MCF 10A (cell line): ENCODE data around the gene KRT77. TPM values are rescaled to one million over a fixed set of nuclear protein-coding genes. Genes with fewer than 3 reads are reported as not detected.
A peak's percentile ranks its signal among the peaks of the same experiment; 100 is the strongest.

ENCODE experiments used
- BruUV-seq: library from RNA; stranded (reverse); fragments of 400-500 nt; replicated peaks from 2 replicates; lab custom pipeline; 2021; lab: Mats Ljungman, UMichigan
- CTCF ChIA-PET: fragments of 300-600 bp; sonication (Branson Sonifier 250); formaldehyde crosslinking; extraction: SDS; loops from one replicate; lab custom pipeline; 2021; ENCODE audit warnings: antibody characterized with exemption, inconsistent platforms; lab: Yijun Ruan, JAX
- POLR2A ChIA-PET: fragments of 300-600, 350-650 bp; sonication (Branson Sonifier 250); formaldehyde crosslinking; extraction: SDS; loops from one replicate; lab custom pipeline; 2020; ENCODE audit warnings: antibody characterized with exemption, inconsistent platforms; lab: Yijun Ruan, JAX
- DNase-seq: peaks from one replicate; pipeline ENCODE4 v3.0.0-alpha.2; 2018; ENCODE audit not compliant: unreplicated experiment
- H3K27ac Mint-ChIP-seq: one replicate; pipeline ENCODE4 v1.8.0; 2022; ENCODE audit warnings: mild to moderate bottlenecking, low read depth, mixed read lengths; ENCODE audit not compliant: unreplicated experiment
- H3K27me3 Mint-ChIP-seq: one replicate; pipeline ENCODE4 v1.8.0; 2022; ENCODE audit warnings: mixed read lengths; ENCODE audit not compliant: insufficient read depth, unreplicated experiment
- H3K36me3 Mint-ChIP-seq: one replicate; pipeline ENCODE4 v1.8.0; 2022; ENCODE audit warnings: mild to moderate bottlenecking, moderate library complexity, mixed read lengths; ENCODE audit not compliant: insufficient read depth, unreplicated experiment
- H3K4me1 Mint-ChIP-seq: one replicate; pipeline ENCODE4 v1.8.0; 2022; ENCODE audit warnings: mixed read lengths; ENCODE audit not compliant: insufficient read depth, unreplicated experiment
- H3K4me3 Mint-ChIP-seq: one replicate; pipeline ENCODE4 v1.8.0; 2022; ENCODE audit warnings: mild to moderate bottlenecking, moderate library complexity, mixed read lengths; ENCODE audit not compliant: unreplicated experiment
- H3K9me3 Mint-ChIP-seq: one replicate; pipeline ENCODE4 v1.8.0; 2022; ENCODE audit warnings: mixed read lengths; ENCODE audit not compliant: unreplicated experiment
- CTCF ChIP-seq: fragments of 200-600 bp; IDR thresholded peaks from one replicate; pipeline ENCODE4 v1.8.0; 2022; ENCODE audit warnings: antibody characterized with exemption, mild to moderate bottlenecking; ENCODE audit not compliant: unreplicated experiment
- intact Hi-C: fragments of 100-400 bp; cut with micrococcal nuclease; formaldehyde crosslinking; loops from 2 replicates; pipeline ENCODE4 v1.14.1; 2022
- total RNA-seq: library from RNA; stranded (reverse); gene quantifications from 2 replicates; pipeline ENCODE4 v1.2.3, GENCODE V29; 2022

KRT77 gene
- total RNA-seq, 1 experiment from 2014 or later: not detected

- no peak for TF ChIP-seq CTCF
- H3K27me3 Mint-ChIP-seq: peaks cover 48% of the 10 kb centered on the region
- no TSS peak for BruUV-seq
- H3K4me3 Mint-ChIP-seq: no peak overlapping the region
- no peaks in the 10 kb centered on the region for H3K36me3 Mint-ChIP-seq
- H3K9me3 Mint-ChIP-seq: no peaks in the 10 kb centered on the region
- DNase-seq: no peak
- ChIA-PET POLR2A (no interaction called here), CTCF (no interaction called here)
- intact Hi-C loops: no loop called here
- H3K27ac Mint-ChIP-seq: no peak overlapping the region
- H3K4me1 Mint-ChIP-seq: no peaks in the 10 kb centered on the region
These were observed 38.9 kb upstream of the KRT77 start for GRCh38 chr12:52742196-52742580.

GRCh38 chr12:52741375-52742195 is 38.3 kb upstream of the KRT77 start:
- no TSS peak for BruUV-seq
- TF ChIP-seq CTCF: no peak
- Mint-ChIP-seq H3K4me3 (no peak overlapping the region), H3K36me3 (no peaks in the 10 kb centered on the region), H3K27ac (no peak overlapping the region), H3K4me1 (no peaks in the 10 kb centered on the region), H3K27me3 (peaks cover 46% of the 10 kb centered on the region), H3K9me3 (no peaks in the 10 kb centered on the region)
- DNase-seq: peak; percentile 75
- intact Hi-C loops: no loop called here
- ChIA-PET POLR2A (interaction anchor here (0.6 kb wide), 1 partner anchor 78 kb away, joined by 3 read pairs; no protein-coding TSS in a partner anchor), CTCF (interaction anchor here (0.7 kb wide), 1 partner anchor 475 kb away, joined by 3 read pairs; no protein-coding TSS in a partner anchor)

GRCh38 chr12:52740584-52740983 is 37.3 kb upstream of the KRT77 start:
- intact Hi-C loops: no loop called here
- POLR2A ChIA-PET: interaction anchor here (0.9 kb wide), 1 partner anchor 133 kb away, joined by 3 read pairs; no protein-coding TSS in a partner anchor
- CTCF ChIA-PET: interaction anchor here (0.6 to 0.7 kb wide), 2 partner anchors 474 to 736 kb away, joined by 3 read pairs; no protein-coding TSS in a partner anchor
- no TSS peak for BruUV-seq
- Mint-ChIP-seq H3K4me3 (no peak overlapping the region), H3K36me3 (no peaks in the 10 kb centered on the region), H3K27me3 (peaks cover 46% of the 10 kb centered on the region), H3K4me1 (no peaks in the 10 kb centered on the region), H3K9me3 (no peaks in the 10 kb centered on the region), H3K27ac (no peak overlapping the region)
- peak; percentile 29 for DNase-seq
- TF ChIP-seq CTCF: no peak

GRCh38 chr12:52739963-52740362 is 36.6 kb upstream of the KRT77 start:
- no peak for TF ChIP-seq CTCF
- Mint-ChIP-seq H3K9me3 (no peaks in the 10 kb centered on the region), H3K27ac (no peak overlapping the region), H3K4me3 (no peak overlapping the region), H3K36me3 (no peaks in the 10 kb centered on the region), H3K4me1 (no peaks in the 10 kb centered on the region), H3K27me3 (peaks cover 46% of the 10 kb centered on the region)
- ChIA-PET POLR2A (interaction anchor here (0.9 kb wide), 1 partner anchor 134 kb away, joined by 3 read pairs; no protein-coding TSS in a partner anchor), CTCF (interaction anchor here (0.5 to 0.6 kb wide), 2 partner anchors 85 to 736 kb away, joined by 3 to 4 read pairs; no protein-coding TSS in a partner anchor)
- BruUV-seq: no TSS peak
- DNase-seq: peak; percentile 34
- intact Hi-C loops: no loop called here
